WTC11 (cell line): Measurements from ENCODE around the gene SH3TC1. TPM values are rescaled to one million over a fixed set of nuclear protein-coding genes. Genes with fewer than 3 reads are reported as not detected.

Experiments used
- ATAC-seq: fragments of 200-7000 bp; cut with Tn5 transposase; 2 replicates; pipeline ENCODE4 v1.10.0; 2021; ENCODE audit warnings: mild to moderate bottlenecking, moderate library complexity
- CTCF ChIA-PET: fragments of 300-600 bp; sonication (Branson Sonifier 250); formaldehyde crosslinking; loops from one replicate; lab custom pipeline; 2021; ENCODE audit warnings: antibody characterized with exemption; lab: Charles Lee
- POLR2A ChIA-PET: fragments of 350-600 bp; sonication (Branson Sonifier 250); formaldehyde crosslinking; loops from one replicate; lab custom pipeline; 2021; ENCODE audit warnings: antibody characterized with exemption; lab: Charles Lee
- DNase-seq: peaks from one replicate; pipeline ENCODE4 v3.0.0; 2021; ENCODE audit warnings: low spot score
- H3K27ac Mint-ChIP-seq: 2 replicates; pipeline ENCODE4 v1.8.0; 2021; ENCODE audit warnings: mixed read lengths
- H3K27me3 Mint-ChIP-seq: 2 replicates; pipeline ENCODE4 v1.8.0; 2021; ENCODE audit warnings: low read depth, mild to moderate bottlenecking, moderate library complexity, mixed read lengths
- H3K36me3 Mint-ChIP-seq: 2 replicates; pipeline ENCODE4 v1.8.0; 2021; ENCODE audit warnings: mixed read lengths
- H3K4me1 Mint-ChIP-seq: 2 replicates; pipeline ENCODE4 v1.8.0; 2022; ENCODE audit warnings: mixed read lengths
- H3K4me3 Mint-ChIP-seq: 2 replicates; pipeline ENCODE4 v1.8.0; 2021; ENCODE audit warnings: mild to moderate bottlenecking, moderate library complexity, mixed read lengths
- H3K9me3 Mint-ChIP-seq: 2 replicates; pipeline ENCODE4 v1.8.0; 2021; ENCODE audit warnings: mixed read lengths
- AR ChIP-seq: fragments of 250-450 bp; sonication (Bioruptor Pico); IDR thresholded peaks from 2 replicates; pipeline ENCODE4 v1.9.0; 2021; ENCODE audit warnings: mild to moderate bottlenecking
- ATF6 ChIP-seq: sonication (generic); formaldehyde crosslinking; IDR thresholded peaks from 2 replicates; pipeline ENCODE4 v1.8.1; 2023; ENCODE audit warnings: mild to moderate bottlenecking, missing genetic modification reagents
- CDX4 ChIP-seq: fragments of 250-450 bp; sonication (Bioruptor Pico); IDR thresholded peaks from 2 replicates; pipeline ENCODE4 v1.9.0; 2021; ENCODE audit warnings: moderate library complexity, mild to moderate bottlenecking, inconsistent platforms, borderline replicate concordance
- CREM ChIP-seq: sonication (generic); formaldehyde crosslinking; IDR thresholded peaks from 2 replicates; pipeline ENCODE4 v1.8.1; 2022; ENCODE audit warnings: mild to moderate bottlenecking, missing genetic modification reagents, moderate library complexity
- FOXK1 ChIP-seq: sonication (generic); formaldehyde crosslinking; IDR thresholded peaks from 2 replicates; pipeline ENCODE4 v1.8.0; 2022; ENCODE audit warnings: mild to moderate bottlenecking, moderate library complexity, missing genetic modification reagents
- IRF1 ChIP-seq: sonication (generic); formaldehyde crosslinking; IDR thresholded peaks from 2 replicates; pipeline ENCODE4 v1.8.0; 2023; ENCODE audit warnings: missing genetic modification reagents
- MYBL2 ChIP-seq: sonication (generic); formaldehyde crosslinking; IDR thresholded peaks from 2 replicates; pipeline ENCODE4 v1.8.1; 2023; ENCODE audit warnings: mild to moderate bottlenecking, moderate library complexity, missing genetic modification reagents
- NFYB ChIP-seq: sonication (generic); formaldehyde crosslinking; conservative IDR thresholded peaks from 2 replicates; pipeline ENCODE4 v1.8.0; 2022; ENCODE audit warnings: low read depth, missing genetic modification reagents
- NR2C2 ChIP-seq: sonication (generic); formaldehyde crosslinking; IDR thresholded peaks from 2 replicates; pipeline ENCODE4 v1.8.0; 2022; ENCODE audit warnings: mild to moderate bottlenecking, missing genetic modification reagents
- PRDM15 ChIP-seq: sonication (generic); formaldehyde crosslinking; IDR thresholded peaks from 2 replicates; pipeline ENCODE4 v1.8.0; 2022; ENCODE audit warnings: missing genetic modification reagents
- SMAD3 ChIP-seq: sonication (generic); formaldehyde crosslinking; IDR thresholded peaks from 2 replicates; pipeline ENCODE4 v1.8.0; 2022; ENCODE audit warnings: missing genetic modification reagents, mild to moderate bottlenecking, borderline replicate concordance
- SMAD4 ChIP-seq: sonication (generic); formaldehyde crosslinking; IDR thresholded peaks from 2 replicates; pipeline ENCODE4 v1.8.0; 2022; ENCODE audit warnings: mild to moderate bottlenecking, missing genetic modification reagents
- TP53 ChIP-seq: sonication (generic); formaldehyde crosslinking; IDR thresholded peaks from 2 replicates; pipeline ENCODE4 v1.8.1; 2023; ENCODE audit warnings: mild to moderate bottlenecking, missing genetic modification reagents
- ZBTB43 ChIP-seq: sonication (generic); formaldehyde crosslinking; IDR thresholded peaks from 2 replicates; pipeline ENCODE4 v1.8.1; 2023; ENCODE audit warnings: mild to moderate bottlenecking, missing genetic modification reagents
- ZNF263 ChIP-seq: sonication (generic); formaldehyde crosslinking; IDR thresholded peaks from 2 replicates; pipeline ENCODE4 v1.8.1; 2022; ENCODE audit warnings: low read depth, mild to moderate bottlenecking, moderate library complexity, missing genetic modification reagents
- ZNF281 ChIP-seq: sonication (generic); formaldehyde crosslinking; IDR thresholded peaks from 2 replicates; pipeline ENCODE4 v1.8.0; 2023; ENCODE audit warnings: mild to moderate bottlenecking, missing genetic modification reagents
- total RNA-seq: library from RNA; stranded (reverse); gene quantifications from 3 replicates; pipeline ENCODE4 v1.2.3, GENCODE V29; 2021

SH3TC1 gene
- total RNA-seq, 1 experiment from 2014 or later = 0.42 TPM

- no peak overlapping the region for H3K27ac Mint-ChIP-seq
- H3K4me1 Mint-ChIP-seq = no peaks in the 10 kb centered on the region
- H3K36me3 Mint-ChIP-seq = no peaks in the 10 kb centered on the region
- ChIA-PET POLR2A (no interaction called here), CTCF (interaction anchor here (1.0 to 2.0 kb wide), 3 partner anchors 22 to 75 kb away, joined by 3 to 8 read pairs (median 5); no protein-coding TSS in a partner anchor)
- ATAC-seq = no peak
- no peaks in the 10 kb centered on the region for H3K9me3 Mint-ChIP-seq
- H3K4me3 Mint-ChIP-seq = no peak overlapping the region
- TF ChIP-seq MYBL2 (CRISPR knock-in tag) (no peak), NR2C2 (no peak), PRDM15 (CRISPR knock-in tag) (no peak)
- no peak for DNase-seq
- H3K27me3 Mint-ChIP-seq = no peaks in the 10 kb centered on the region; the same call in 1 of the 2 replicates
Observed at GRCh38 chr4:8244931-8245460, 45.9 kb downstream of the SH3TC1 start.

GRCh38 chr4:8245884-8246833 lies 47.1 kb downstream of the SH3TC1 start:
- H3K36me3 Mint-ChIP-seq = no peaks in the 10 kb centered on the region
- ChIA-PET POLR2A (no interaction called here), CTCF (interaction anchor here (1.1 to 2.0 kb wide), 3 partner anchors 21 to 165 kb away, joined by 4 to 8 read pairs (median 5); no protein-coding TSS in a partner anchor)
- no peak overlapping the region for H3K27ac Mint-ChIP-seq
- no peaks in the 10 kb centered on the region; the same call in 1 of the 2 replicates for H3K27me3 Mint-ChIP-seq
- DNase-seq (no peak), ATAC-seq (no peak)
- H3K4me1 Mint-ChIP-seq = no peaks in the 10 kb centered on the region
- no peaks in the 10 kb centered on the region for H3K9me3 Mint-ChIP-seq
- no peak overlapping the region for H3K4me3 Mint-ChIP-seq
- TF ChIP-seq NFYB (CRISPR knock-in tag) = no peak
- no peak for TF ChIP-seq ZBTB43 (CRISPR knock-in tag)
- TF ChIP-seq AR (CRISPR knock-in tag) = no peak
- TF ChIP-seq FOXK1 (CRISPR knock-in tag) = no peak
- no peak for TF ChIP-seq SMAD3 (CRISPR knock-in tag)
- no peak for TF ChIP-seq MYBL2 (CRISPR knock-in tag)
- TF ChIP-seq SMAD4 (CRISPR knock-in tag) = no peak
- no peak for TF ChIP-seq TP53 (CRISPR knock-in tag)
- TF ChIP-seq ATF6 (CRISPR knock-in tag) = no peak
- TF ChIP-seq CDX4 (CRISPR knock-in tag) = no peak
- TF ChIP-seq ZNF263 (CRISPR knock-in tag) = no peak
- TF ChIP-seq CREM (CRISPR knock-in tag) = no peak
- no peak for TF ChIP-seq IRF1
- TF ChIP-seq ZNF281 (CRISPR knock-in tag) = no peak
